IPS-18c (cell line): ENCODE measurements around the gene ABL1.

Experiments used
- H3K4me3 ChIP-seq: 2 replicates; pipeline ENCODE4 v1.7.0; 2013; ENCODE audit warnings: low read depth, mild to moderate bottlenecking, low read length, moderate library complexity; ENCODE audit not compliant: insufficient read depth
- H3K9me3 ChIP-seq: one replicate; pipeline ENCODE4 v1.6.1; 2013; ENCODE audit warnings: mild to moderate bottlenecking, low read length, moderate library complexity; ENCODE audit not compliant: control insufficient read depth, insufficient read depth

ABL1 gene

DNA sequence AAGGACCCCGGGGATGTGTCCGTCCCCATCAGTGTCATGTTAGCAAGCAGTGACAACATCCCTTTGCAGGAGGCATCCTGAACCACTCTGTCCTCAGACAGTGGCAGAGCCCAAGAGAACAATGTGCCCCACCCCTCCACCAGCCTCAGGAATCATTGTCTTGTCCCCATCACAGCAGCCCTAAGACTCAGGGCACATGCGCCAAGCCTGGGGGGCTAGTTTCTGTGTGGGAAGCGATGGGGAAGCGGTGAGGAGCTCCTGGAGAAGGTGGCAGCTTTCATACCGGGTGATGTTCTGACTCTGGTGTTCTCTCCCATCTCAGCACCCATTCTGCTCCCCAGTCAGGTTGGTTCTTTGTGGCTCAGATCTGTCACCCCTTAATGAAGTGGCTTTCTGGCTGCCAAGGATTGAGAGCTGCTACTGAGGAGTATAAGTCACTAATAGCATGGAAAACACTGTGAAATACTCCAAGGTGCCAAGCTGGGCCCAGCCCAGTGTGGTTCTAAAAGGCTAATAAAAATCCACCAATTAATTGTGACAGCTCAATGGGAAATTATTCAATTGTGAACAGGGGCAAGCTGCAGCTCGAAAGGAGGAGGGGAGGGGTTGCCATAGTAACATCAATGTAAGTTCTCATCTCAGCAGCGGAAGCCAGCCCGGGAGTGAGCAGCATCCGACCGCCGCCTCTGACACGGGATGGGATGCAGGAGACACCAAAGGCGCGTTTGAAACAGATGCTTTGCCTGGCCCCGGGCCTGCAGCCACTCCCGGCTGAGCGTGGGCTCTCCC lies 56.8 kb downstream of the ABL1 start:
- Histone ChIP-seq H3K4me3 (no peak overlapping the region), H3K9me3 (no peaks in the 10 kb centered on the region)

DNA sequence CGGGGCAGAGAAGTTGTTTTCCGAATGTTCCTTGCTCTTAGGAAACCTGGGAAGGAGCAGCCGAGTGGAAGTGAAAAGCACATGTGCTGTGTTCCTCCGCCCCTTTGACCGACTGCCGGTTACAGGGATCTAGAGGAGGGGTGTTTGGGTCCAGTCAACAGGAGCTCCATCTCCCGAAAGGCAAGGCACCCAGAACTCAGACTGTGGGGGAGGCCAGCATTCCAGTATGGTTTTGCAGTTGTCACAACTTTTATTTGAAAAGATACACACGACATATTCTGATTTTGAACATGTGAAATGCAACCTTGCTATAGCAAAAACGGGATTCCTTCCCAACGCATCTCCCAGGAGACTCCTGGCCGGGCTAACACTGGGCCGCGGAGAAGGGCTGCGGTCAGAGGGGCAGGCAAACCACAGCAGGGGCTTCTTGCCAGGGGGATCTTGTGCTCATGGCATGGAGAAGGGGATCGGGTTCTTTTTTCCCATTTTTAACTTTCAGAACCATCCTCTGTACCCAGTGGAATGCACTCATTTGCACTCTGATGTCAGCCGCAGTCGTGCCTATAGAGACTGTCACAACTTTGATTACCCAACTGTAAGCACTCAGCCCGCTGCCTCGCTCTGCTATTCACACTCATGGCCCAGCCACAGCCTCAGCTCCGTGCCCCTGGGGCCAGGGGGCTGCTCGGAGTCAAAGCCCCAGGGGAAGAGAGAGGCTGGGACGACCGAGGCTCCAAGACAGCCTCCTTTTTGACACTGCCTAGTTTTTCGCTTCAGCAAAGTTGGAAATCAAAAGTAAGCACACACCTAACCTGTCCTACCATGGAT lies 57.6 kb downstream of the ABL1 start:
- Histone ChIP-seq H3K9me3 (no peaks in the 10 kb centered on the region), H3K4me3 (no peak overlapping the region)

DNA sequence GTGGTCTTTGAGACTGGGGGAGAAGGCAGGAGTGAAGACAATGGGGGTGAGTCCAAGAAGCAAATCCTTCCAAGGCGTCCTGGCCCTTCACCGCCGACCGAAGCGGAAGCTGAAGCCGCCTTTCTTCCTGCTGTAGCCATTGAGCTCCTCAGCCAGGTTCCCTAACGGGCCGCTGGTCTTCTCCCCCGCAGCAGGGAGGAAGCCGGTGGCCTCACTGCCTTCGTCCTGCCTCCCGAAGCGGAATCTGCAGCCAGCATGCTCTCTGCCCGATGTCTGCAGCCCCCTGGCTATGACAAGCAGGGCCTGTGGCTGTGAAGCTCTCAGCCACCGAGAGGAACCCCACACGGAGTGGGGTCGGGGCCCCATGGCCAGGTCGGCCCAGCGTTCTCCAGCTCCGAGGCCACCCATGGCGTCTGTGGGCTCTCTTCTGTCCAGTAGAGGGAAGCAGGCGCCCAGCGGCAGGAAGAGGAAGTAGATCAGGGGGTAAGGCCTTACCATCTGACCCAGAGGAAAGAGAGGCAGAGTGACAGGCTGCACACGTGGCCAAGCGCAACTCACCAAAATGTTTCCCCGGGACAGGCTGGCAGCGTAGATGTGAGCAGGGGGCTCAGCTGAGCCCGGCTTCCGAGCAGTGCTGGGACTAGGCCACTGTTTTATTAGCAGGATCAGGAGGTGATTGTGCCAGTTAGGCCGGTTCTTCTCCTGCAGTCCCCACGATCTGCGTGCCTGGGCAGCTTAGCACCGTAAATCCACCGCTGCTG lies 58.5 kb downstream of the ABL1 start:
- Histone ChIP-seq H3K4me3 (no peak overlapping the region), H3K9me3 (no peaks in the 10 kb centered on the region)

DNA sequence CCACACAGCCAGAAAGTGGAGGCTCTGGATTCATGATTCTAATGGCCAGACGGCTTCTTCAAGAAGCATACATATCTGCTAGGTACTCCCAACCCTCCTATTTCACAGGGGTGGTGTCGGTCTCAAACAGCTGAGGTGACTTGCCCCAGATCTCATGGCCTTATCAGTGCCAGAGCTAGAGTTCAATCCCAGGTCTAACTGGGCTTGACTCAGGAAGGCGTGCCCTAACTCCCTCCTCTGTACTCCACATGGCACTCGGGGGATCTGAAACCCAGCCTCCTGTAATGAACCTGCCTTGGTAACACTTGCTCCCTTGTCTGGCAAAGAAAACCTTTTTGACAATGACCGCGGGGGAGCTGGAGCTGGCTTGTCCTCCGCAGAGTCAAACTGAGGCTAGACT lies 59.5 kb downstream of the ABL1 start:
- H3K9me3 ChIP-seq, result no peaks in the 10 kb centered on the region
- no peak overlapping the region for H3K4me3 ChIP-seq

DNA sequence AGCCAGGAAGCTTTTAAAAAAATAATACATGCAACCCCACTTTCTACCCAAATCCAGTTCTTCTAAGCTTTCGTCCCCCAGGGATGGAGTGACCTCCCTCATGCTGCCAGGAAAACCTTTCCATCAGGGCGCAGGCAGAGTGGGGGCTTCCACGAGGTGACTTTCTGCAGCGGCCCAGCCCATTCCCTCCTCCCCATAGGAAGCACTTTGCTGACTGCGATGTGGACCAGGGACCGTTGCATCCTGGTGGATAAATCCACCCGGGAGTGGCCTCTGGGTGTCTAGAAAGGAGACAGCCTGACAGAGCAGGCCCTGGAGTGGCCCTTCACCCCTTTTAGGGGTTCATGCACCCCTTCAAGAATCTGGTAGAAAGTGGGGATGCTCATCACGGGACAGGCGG lies 60.0 kb downstream of the ABL1 start:
- no peak overlapping the region for H3K4me3 ChIP-seq
- no peaks in the 10 kb centered on the region for H3K9me3 ChIP-seq

DNA sequence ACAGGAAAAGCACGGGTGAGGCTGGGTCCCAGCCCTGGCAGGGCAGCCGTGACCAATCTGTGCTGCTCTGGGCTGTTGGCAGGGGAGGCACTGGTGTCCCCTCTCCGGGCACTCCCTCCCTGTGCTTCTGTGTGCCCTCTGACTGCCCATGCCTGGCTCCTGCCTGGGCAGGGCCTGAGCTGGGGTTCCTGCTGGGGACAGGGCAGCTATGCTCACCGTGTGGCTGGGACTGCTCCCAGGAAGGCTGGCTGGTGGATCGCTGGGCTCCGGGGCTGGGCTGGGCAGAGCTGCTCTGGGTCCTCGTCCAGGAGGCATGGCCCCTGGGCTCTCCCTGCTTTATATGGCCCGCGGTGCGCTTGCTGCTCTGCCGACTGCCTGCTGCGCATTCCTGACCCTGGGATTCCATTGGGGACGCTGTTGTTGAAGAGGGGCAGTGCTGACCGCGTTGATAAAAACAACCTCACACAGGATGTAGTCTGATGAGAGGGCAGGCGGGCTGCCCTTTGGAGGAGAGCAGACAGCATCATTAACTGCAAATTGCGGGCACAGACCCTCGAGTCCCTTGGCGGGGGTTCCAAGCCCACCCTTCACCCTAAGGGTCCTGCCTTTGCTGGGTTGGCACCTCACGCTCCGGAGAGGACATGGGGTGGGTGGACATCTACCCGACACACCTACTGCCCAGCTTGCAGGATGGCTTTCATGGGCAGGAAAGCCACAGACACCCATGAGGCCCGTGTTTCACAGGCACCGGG lies 60.6 kb downstream of the ABL1 start:
- Histone ChIP-seq H3K9me3 (no peaks in the 10 kb centered on the region), H3K4me3 (no peak overlapping the region)

DNA sequence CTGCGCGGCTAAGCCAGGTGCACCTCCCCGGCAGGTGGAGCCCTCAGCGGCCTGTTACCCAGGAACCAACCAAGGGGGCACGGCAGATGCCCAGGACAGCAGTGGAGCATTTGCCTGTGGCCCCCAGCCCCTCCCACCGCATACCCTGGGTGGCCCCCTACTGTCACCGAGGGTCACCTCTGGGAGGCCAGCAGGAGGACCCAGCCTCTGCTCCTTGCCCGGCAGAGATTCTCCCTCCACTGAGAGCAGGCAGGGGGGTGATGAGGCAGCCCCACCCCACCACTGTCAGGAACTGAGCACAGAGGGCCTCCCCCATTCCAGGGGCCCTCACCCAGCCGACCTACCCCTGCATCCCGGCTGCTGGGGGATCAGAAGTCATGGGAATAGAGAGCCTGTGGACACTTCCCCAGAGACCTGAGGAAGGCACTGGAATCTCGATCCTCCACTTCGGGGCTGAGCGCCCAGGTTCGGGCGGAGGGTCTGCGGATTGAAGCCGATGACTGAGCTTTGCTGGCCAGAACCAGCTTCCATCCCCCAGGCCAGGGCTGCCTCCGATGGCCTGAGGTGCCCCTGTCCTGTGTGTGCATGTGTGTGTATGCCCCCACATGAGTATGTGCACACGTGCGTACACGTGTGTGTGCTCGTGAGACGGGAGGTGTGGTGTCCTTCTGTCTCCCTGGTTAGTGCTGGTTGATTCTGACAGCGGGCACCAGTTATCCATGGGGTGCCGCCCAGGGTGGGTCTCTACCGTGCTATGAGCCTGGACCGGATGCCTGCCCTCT lies 61.4 kb downstream of the ABL1 start, which contains the start of gene QRFP:
Gene QRFP (minus strand): TSS at position 580 of the 782 bp plus-strand sequence. CDS start 2,974 bp downstream, outside the sequence.
- no peaks in the 10 kb centered on the region for H3K9me3 ChIP-seq
- H3K4me3 ChIP-seq, result no peak within 1 kb of the TSS

DNA sequence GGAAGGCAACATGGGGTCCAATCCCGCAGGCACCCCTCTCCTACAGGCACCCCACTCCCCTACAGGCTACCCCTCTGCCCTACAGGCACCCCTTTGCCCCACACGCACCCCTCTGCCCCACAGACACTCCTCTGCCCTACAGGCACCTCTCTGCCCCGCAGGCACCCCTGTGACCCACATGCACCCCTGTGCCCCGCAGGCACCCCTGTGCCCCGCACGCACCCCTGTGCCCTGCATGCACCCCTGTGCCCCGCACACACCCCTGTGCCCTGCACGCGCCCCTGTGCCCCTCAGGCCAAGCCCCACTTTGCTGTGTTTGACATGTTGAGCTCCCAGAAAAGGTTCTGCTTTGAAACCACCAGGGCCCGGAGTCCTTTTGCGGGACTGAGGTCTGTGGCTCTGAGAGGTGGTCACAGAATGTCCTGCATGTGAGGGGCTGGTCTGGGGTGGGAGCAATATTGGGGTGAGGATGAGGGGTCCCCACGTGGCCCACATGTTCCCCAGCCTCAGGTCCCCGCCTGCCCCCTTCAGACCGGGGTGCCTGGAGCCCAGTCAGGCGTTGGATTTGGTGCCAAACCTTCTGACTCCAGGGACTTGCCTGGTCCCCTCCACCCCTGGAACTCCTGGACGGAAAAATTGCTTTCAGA lies 62.2 kb downstream of the ABL1 start:
- no peaks in the 10 kb centered on the region for H3K9me3 ChIP-seq
- no peak overlapping the region for H3K4me3 ChIP-seq

DNA sequence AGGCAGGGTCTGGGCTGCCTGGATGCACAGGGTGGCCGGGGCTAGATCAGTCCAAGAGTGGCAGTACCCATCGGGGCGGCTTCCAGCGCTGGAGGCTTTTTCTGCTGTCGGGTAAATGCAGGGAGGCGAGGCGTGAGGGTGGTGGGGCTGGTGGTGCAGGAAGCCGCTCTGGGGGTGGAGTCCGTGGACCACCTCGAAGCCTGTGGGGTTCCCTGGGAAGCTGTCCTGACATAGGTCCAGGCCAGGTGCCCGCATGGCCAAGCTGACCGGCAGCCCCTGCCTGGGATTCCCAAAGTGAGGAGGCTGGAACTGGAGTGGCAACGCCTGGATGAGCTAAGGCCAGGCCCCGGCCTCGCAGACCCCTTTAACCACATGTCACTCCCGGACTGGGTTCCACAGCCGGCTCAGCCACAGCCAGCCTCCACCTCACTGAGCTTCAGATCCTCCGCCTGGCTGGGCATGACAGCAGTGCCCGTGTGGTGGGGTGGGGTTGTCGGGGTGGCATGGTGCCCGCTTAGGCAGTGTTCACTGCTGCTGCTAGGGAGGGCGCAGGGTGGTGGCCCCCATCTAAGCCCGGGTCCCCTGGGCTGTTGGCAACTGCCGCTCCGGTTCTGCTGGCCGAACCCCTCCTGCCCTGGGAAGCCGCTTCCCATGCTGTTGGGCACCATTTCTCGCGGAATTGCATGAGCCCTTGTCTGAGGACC lies 62.9 kb downstream of the ABL1 start:
- H3K4me3 ChIP-seq, result no peak overlapping the region

DNA sequence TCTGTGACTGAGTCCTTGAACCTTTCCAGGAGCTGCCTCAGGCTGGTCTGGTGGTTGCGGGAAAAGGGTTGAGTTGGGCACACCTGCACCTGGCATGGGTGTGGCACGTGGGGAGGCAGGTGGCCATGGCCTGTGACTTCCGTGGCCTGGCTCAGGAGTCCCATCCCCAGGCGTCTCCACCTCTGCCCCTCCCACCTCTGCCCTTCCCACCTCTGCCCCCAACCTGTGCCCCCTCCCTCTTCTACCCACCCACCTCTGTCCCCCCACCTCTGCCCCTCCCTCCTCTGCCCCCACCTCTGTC lies 63.4 kb downstream of the ABL1 start:
- Histone ChIP-seq H3K9me3 (no peaks in the 10 kb centered on the region), H3K4me3 (no peak overlapping the region)

More for the DNA sequence above, 62.9 kb downstream of the ABL1 start:
- no peaks in the 10 kb centered on the region for H3K9me3 ChIP-seq

DNA sequence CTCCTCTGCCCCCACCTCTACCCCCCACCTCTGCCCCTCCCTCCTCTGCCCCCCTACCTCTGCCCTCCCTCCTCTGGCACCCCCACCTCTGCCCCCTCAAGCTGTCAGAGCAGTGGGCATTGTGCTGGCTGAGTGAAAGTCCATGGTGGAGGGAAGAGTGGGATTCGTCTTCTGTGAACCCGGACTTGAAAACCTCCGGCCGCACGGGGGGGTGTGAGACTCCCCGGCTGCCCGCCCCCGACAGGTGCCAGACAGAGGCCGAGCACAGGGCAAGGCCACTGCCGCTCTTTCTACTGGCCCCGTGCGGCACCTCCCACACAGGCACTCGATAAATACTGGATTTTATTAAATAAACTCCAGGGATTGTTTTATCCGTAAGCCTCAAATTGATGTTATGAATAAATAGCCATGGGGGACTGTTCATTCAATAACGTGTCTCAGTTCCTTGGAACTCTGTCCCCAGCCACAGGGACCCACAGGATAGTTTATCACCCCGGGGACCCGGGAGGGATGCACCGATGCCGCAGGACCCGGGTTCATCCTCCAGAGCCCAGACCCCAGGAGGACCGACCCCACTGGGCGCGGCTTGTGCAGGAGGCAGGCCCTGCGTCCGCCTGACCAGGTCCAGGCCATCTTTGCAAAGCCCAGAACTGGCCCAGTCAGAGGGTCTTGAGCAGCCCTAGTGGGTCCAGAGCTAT lies 64.1 kb downstream of the ABL1 start:
- Histone ChIP-seq H3K4me3 (no peak overlapping the region), H3K9me3 (no peaks in the 10 kb centered on the region)

DNA sequence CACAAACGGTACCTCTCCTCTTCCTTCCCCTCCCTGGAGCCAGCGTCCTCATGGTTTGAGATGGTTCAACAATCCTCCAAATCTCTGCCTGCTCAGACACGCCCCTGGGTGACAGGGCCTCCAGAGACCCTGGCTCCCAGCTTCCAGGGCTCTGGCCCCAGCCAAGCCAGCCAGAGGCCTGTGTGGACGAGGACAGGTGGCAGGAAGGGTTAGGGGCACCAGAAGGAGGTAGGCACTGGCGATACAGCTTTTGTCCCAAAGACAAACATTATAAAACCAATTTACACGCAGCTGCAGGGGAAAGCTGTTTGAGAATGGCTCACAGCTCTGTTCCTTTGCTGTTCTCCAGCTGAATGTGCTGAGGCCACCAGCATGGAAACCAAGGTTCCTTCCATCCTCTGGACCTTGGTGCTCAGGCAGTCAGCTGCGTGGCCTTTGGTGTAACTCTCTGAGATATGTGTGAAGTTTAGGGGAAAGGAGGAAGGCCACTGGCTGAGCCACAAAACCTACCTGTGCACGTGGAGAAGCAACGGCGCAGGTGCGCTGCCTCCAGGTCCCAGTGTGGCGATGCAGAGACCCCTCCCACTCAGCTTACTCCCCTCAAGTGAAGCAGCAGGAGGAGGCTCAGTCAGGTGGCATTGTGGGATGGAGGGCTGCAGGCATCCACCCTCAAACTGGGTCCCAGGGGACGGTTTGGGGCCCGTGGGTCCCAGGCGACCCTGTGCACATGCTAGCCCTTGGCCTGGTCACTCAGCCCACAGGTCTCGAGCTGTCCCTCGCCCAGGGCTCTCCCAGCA lies 65.8 kb downstream of the ABL1 start:
- Histone ChIP-seq H3K4me3 (no peak overlapping the region), H3K9me3 (no peaks in the 10 kb centered on the region)

DNA sequence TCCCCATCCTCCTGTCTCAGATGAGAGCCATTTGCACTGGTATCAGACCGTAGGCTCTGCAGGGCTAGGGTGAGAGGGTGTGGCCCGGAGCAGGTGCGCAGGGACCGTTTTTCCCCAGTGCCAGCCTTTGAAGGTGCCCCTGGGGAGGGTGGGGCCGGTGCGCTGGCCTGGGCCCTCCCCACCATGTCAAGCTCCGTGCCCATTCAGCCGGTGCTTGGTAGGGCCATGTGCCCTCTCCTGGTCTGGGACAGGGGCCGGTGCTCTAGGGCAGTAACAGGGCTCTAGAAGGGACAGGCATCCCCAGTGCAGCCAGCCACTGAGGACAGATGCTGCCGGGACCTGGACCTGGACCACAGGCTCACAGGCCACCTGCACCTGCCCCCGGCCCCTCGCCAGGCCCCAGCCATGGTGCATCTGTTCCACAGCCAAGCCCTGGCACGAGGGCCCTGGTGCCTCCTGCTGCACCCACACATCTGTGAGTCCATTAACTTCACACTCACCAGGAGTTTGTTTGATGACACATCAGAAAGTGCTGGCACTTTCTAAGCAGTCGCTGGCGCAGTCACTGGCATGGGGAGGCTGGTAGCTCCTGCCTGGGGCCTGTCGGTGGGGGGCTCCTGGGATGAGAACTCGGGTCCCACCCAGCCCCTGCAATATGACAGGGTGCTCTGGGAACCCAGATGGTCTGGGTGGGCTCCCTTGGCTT lies 66.6 kb downstream of the ABL1 start:
- H3K4me3 ChIP-seq, result no peak overlapping the region

More for the DNA sequence above, 66.6 kb downstream of the ABL1 start:
- no peaks in the 10 kb centered on the region for H3K9me3 ChIP-seq
